ENCODE data around the gene WFIKKN2. TPM values are rescaled to one million over a fixed set of nuclear protein-coding genes. Genes with fewer than 3 reads are reported as not detected.

WFIKKN2 gene
- total and polyA plus RNA-seq, 2 of the 13 experiments (the other 11 are each of a cell fraction or from before 2014, with no cell fraction given), result not detected

DNA sequence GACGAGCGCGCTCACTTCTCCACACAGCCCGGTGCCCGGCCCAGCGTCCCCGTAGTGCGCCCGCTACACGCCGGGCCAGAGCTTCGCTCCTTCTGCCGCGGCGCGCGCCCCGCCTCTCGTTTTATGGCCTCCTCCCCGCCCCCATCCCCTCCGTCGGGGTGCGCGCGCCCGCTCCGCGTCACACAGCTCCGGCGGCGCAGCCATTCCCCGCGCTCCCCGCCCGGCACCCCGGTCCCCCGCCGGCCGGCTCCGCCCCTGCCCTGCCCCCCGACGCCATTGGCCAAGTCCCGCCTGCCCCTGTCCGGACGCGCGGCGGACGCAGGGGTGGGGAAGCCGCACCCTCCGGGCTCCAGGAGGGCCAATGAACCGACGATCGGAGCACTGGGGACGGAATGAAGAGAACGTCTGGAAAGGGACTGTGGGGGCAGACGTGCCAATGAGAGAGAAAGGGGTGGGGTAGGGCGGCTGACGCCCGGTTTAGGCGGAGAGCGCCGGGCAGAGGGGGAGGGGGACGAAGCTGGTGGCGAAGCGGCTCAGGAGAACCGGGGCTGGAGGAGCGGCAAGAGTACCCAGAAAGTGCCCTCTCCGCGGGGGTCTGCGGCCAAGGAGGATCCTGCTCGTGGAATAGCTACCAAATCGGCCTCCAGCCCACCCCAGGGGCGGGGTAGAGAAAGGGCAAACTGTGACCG is 31.0 kb downstream of the WFIKKN2 start, which contains the start of gene TOB1 (continued):
- TF ChIP-seq CREM (IDR thresholded peaks at IDR 0.05), result peak; percentile 38
- peak; percentile 49 for TF ChIP-seq CREM (CRISPR knock-in tag; IDR thresholded peaks at IDR 0.05)
- TF ChIP-seq JUNB (CRISPR knock-in tag; IDR thresholded peaks at IDR 0.05; ENCODE audit: borderline replicate concordance), result peak; percentile 13; the same call in 1 of the 2 replicates
- peak; percentile 57; the same call in 1 of the 2 replicates for TF ChIP-seq HNF4A (CRISPR knock-in tag; IDR thresholded peaks at IDR 0.05)
- TF ChIP-seq, protein P1, sequence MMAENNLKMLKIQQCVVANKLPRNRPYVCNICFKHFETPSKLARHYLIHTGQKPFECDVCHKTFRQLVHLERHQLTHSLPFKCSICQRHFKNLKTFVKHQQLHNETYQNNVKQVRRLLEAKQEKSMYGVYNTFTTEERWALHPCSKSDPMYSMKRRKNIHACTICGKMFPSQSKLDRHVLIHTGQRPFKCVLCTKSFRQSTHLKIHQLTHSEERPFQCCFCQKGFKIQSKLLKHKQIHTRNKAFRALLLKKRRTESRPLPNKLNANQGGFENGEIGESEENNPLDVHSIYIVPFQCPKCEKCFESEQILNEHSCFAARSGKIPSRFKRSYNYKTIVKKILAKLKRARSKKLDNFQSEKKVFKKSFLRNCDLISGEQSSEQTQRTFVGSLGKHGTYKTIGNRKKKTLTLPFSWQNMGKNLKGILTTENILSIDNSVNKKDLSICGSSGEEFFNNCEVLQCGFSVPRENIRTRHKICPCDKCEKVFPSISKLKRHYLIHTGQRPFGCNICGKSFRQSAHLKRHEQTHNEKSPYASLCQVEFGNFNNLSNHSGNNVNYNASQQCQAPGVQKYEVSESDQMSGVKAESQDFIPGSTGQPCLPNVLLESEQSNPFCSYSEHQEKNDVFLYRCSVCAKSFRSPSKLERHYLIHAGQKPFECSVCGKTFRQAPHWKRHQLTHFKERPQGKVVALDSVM (CRISPR knock-in tag; IDR thresholded peaks at IDR 0.05), result peak; percentile 15
- TF ChIP-seq CHD4 (IDR thresholded peaks at IDR 0.05; ENCODE audit: borderline replicate concordance, low read length), result no peak
- TF ChIP-seq JUND (CRISPR knock-in tag; IDR thresholded peaks at IDR 0.05), result peak; percentile 35; the same call in 1 of the 2 replicates
- TF ChIP-seq ZFP82 (CRISPR knock-in tag; IDR thresholded peaks at IDR 0.05; ENCODE audit: borderline replicate concordance), result peak; percentile 84; the same call in 1 of the 2 replicates
- TF ChIP-seq NFYC (CRISPR knock-in tag; IDR thresholded peaks at IDR 0.05), result peak; percentile 71
- no peak; the same call in none of the 2 replicates for TF ChIP-seq ZC3H13 (CRISPR knock-in tag; IDR thresholded peaks at IDR 0.05)
- TF ChIP-seq PAXIP1 (CRISPR knock-in tag; conservative IDR thresholded peaks at IDR 0.05), result peak; percentile 74
- TF ChIP-seq TMF1 (CRISPR knock-in tag; IDR thresholded peaks at IDR 0.05; ENCODE audit: low read depth), result peak; percentile 91; the same call in 1 of the 2 replicates
- TF ChIP-seq ZFX (CRISPR knock-in tag; IDR thresholded peaks at IDR 0.05; ENCODE audit: low read depth), result peak; percentile 78
- no peak for TF ChIP-seq ZNF382 (CRISPR knock-in tag; IDR thresholded peaks at IDR 0.05; ENCODE audit: borderline replicate concordance)
- TF ChIP-seq DPF2 (CRISPR knock-in tag; IDR thresholded peaks at IDR 0.05; ENCODE audit: borderline replicate concordance, low read depth), result no peak; the same call in 1 of the 2 replicates
- TF ChIP-seq ZNF703 (CRISPR knock-in tag; IDR thresholded peaks at IDR 0.05; ENCODE audit: borderline replicate concordance), result 0 out of 2 replicates have a peak, but pooled peaks have one; percentile 69
- TF ChIP-seq ZNF569 (CRISPR knock-in tag; IDR thresholded peaks at IDR 0.05; ENCODE audit: borderline replicate concordance), result no peak
- peak; percentile 90 for TF ChIP-seq ZNF788 (CRISPR knock-in tag; IDR thresholded peaks at IDR 0.05; ENCODE audit: borderline replicate concordance)
- TF ChIP-seq ATF2 (CRISPR knock-in tag; IDR thresholded peaks at IDR 0.05), result peak; percentile 78
- TF ChIP-seq, protein P2, sequence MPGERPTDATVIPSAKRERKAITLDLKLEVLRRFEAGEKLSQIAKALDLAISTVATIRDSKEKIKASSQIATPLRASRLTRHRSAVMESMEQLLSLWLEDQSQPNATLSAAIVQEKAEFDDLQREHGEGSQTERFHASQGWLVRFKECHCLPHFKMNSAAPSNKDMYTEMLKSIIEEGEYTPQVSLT (CRISPR knock-in tag; IDR thresholded peaks at IDR 0.05; ENCODE audit: borderline replicate concordance, low read depth), result no peak
- no peak for TF ChIP-seq ZNF550 (CRISPR knock-in tag; IDR thresholded peaks at IDR 0.05; ENCODE audit: borderline replicate concordance)
- no peak; the same call in 1 of the 2 replicates for TF ChIP-seq PCBP1 (IDR thresholded peaks at IDR 0.05; ENCODE audit: borderline replicate concordance, low read depth, low read length)
